Right forelimb (tissue), 1 donor: ENCODE data around the gene LRRC27.

Source experiments
- DNase-seq: peaks from one replicate; pipeline ENCODE4 v3.0.0-alpha.2; 2018

LRRC27 gene

DNA sequence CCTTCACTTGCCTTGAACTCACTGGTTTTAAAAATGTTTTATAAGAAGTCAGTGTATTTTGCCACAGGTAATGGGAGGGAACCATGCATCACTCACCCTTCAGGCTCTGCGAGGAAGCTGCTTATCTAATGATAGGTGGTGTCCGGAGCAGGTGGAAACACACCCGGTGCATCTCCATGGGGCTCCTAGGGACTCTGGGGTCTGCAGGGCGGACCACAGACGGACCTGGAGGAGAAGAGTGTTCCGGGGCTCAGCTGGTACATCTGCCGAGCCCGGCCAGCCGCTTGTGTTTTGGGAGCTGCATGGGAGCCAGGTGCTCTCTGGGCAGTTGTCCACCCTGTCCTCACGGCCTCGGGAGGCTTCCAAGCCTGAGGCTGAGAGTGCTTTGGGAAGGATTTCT is 7.3 kb downstream of the LRRC27 start:
- no peak for DNase-seq

DNA sequence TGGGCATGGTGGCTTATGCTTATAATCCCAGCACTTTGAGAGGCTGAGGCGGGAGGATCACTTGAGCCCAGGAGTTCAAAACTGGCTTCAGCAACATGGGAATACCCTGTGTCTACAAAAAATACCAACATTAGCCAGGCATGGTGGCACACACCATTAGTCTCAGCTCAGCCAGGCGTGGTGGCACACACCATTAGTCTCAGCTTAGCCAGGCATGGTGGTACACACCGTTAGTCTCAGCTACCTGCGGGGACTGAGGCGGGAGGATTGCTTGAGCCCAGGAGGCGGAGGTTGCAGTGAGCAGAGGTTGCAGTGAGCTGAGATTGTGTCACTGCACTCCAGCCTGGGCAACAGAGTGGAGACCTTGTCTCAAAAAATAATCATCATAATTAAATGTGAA is 9.0 kb downstream of the LRRC27 start:
- no peak for DNase-seq

DNA sequence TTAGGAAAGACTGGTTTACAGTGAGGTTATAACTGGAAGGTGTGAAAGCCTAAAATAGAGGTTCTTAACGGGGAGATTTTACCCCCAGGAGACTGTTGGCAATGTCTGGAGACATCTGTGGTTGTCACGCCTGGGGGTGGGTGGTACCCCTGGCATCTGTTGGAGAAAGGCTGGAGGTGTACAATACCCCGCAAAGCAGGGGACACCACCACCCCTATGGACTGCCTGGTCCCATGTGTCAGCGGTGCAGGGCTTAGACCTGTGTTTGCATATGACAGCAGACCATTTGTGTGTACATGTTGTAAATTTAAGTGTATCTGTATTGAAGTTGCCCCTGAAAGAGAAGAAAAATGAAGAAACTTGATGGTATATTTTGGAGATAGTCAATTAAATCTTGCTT is 9.8 kb downstream of the LRRC27 start:
- no peak for DNase-seq

DNA sequence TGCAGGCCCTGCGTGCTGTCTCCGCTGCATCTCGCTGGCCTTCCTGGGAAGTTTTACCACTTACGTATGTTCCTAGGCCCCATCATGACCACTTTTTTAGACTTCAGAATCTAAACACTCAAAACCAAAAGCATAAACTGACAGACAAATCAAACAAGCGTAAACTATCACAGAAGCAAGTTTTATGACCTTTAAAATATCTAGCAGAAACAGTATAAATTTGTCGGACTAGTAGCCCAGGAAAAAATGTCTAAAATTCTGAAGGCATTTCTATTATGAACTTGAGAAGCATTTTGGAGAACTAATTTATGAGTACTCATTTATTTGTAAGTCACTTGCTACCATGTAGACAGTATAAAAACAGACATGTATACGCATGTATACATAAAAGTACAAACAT is 10.6 kb downstream of the LRRC27 start:
- no peak for DNase-seq

DNA sequence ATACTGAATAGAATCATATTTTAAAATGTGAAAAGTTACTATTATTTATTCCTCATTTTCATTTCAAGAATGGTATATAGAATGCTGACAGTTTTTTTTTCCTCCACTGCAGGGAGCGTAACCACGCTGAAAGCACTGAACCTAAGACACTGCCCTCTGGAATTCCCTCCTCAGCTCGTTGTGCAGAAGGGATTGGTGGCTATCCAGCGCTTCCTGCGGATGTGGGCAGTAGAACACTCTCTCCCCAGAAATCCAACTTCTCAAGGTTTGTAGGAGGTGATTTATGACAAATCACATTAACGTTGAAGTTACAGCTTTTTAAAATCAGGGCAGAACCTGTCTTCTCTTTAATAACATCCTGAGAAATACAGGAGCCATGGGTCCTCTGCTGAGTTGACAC is 12.4 kb downstream of the LRRC27 start:
- DNase-seq, result no peak

DNA sequence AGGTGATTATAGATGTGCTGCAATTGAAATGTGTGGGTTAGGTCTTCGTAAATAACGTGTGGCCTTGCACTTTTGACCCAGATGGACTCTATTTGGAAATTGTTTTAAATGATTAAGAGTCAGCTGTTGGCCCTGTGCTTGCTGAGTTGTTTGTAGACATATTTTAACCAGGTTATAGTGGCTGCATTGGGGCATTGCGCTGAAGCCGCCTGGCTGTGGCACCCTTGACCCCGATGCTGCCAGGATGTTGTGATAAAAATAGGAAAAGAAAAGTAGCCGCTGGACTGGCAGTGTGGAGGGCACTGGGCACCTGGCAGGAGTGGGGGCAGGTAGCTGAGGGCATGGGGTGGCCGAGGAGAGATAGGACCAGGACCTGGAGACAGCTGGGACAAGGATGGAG is 13.4 kb downstream of the LRRC27 start:
- no peak for DNase-seq

DNA sequence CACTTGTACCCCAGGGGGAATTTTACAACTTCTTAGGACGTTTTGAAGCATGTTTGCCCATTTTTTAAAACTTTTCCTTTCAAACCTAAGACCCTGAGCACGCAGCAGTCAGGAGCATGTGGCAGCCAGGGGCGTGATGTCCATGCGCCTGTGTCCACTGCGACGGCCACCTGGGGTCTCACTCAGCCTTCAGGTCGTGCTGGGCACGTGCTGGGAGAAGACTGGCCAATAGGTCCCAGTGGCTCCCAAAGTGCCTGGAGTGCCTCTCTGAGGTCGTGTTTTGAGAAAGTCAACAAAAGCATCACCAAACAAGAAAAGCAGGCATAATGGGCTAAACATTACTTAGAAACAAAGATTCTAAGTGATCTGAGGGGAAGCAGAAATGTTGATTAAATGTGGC is 14.8 kb downstream of the LRRC27 start:
- no peak for DNase-seq

DNA sequence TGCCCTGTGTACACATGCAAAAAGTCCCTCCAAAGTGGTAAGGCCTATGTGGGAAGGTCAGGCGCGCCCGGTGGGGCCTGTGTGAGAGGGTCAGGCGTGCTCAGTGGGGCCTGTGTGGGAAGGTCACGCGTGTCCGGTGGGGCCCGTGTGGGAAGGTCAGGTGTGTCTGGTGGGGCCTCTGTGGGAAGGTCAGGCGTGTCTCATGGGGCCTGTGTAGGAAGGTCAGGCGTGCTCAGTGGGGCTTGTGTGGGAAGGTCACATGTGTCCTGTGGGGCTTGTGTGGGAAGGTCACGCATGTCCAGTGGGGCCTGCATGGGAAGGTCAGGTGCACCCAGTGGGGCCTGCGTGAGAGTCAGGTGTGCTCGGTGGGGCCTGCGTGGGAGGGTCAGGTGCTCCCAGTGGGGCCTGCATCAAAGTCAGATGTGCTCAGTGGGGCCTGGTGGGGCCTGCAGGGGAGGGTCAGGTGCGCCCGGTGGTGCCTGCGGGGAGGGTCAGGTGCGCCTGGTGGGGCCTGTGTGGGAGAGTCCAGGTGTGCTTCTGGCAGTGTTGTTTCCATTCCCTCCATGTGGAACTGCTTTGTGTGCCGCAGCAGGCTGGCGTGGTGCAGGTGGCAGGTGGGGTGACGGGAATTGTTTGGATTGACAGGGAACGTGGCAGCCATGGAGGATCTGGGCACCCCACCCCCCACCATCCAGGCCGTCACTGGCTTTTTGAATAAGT is 15.4 kb downstream of the LRRC27 start:
- no peak for DNase-seq

DNA sequence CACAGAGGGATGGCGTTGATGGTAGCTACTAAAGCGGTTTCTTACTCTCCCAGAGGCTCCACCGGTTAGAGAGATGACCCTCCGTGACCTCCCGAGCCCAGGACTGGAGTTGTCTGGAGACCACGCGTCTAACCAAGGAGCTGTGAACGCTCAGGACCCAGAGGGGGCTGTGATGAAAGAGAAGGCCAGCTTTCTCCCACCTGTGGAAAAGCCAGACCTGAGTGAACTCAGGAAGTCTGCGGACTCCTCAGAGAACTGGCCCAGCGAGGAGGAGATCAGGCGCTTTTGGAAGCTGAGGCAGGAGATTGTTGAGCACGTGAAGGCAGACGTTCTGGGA is 15.9 kb downstream of the LRRC27 start:
- no peak for DNase-seq

DNA sequence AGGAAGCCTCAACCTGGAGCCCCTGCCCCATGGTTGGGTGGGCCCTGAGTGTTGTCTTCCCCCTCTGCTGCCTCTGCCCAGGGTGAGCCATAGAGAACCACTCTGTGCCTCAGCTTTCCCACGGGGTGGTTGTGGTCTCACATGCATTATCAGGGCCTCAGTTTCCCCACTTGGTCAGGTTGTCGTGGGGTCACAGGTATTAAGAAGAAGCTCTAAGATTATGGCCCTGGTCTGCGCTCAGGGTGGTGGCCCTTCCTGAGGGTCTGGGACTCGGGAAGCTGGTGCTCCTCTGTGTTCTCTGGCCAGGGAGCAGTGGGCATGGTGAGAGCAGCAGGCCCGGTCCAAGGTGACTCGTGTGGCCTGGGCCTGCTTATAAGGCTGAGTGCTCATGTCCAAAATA is 17.8 kb downstream of the LRRC27 start:
- no peak for DNase-seq

DNA sequence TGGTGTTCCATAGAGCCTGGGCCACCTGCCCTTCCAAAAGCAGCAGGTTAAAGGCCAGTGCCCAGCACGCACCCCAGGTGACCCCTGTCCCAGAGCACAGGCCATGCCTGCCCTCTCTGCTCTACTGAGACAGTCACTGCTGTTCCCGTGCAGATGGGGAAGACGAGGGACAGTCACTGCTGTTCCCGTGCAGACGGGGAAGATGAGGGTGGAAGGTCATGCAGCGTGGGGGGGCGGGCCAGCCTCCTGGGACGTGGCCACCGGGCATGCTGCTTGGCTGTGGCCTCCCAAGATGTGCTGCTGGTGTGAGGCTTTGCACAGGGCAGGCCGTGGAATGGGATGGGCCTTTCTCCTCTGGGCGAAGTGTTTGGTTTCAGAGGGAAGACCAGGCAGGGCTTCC is 18.4 kb downstream of the LRRC27 start:
- no peak for DNase-seq

DNA sequence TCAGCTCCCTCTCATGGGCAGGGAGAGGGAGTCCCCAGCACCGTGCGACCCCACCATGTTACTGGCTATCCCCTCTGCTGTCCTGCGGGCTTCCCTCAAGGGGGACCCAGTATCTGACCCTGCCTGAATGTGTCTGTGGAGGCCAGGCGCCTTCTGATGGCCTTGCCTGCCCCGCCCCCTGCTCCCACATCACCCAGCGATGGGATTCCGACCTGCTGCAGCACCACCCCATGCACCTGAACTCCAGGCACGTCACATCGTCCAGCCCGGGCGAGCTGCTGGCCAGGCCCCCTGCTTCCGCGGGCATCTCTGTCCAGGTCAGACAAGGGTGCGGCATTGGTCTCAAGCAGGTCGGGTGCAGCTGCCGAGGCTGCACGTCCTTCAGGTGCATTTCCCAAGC is 19.0 kb downstream of the LRRC27 start:
- no peak for DNase-seq

DNA sequence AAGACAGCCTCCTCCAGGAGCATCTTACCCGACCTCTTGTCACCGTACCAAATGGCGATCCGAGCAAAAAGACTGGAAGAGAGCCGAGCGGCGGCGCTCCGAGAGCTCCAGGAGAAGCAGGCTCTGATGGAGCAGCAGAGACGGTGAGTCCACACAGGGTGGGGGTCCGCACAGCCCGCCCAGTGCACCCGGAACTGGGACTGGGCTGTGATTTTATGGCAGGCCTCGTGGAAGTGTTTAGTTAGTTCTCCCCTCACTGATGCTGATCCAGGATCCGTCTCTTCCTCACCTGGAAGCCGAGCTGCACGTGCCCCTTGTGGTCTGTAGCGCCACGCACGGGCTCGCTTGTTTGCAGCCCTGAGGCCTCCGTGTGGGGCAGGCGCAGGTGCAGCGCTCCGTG is 19.6 kb downstream of the LRRC27 start:
- DNase-seq, result no peak

DNA sequence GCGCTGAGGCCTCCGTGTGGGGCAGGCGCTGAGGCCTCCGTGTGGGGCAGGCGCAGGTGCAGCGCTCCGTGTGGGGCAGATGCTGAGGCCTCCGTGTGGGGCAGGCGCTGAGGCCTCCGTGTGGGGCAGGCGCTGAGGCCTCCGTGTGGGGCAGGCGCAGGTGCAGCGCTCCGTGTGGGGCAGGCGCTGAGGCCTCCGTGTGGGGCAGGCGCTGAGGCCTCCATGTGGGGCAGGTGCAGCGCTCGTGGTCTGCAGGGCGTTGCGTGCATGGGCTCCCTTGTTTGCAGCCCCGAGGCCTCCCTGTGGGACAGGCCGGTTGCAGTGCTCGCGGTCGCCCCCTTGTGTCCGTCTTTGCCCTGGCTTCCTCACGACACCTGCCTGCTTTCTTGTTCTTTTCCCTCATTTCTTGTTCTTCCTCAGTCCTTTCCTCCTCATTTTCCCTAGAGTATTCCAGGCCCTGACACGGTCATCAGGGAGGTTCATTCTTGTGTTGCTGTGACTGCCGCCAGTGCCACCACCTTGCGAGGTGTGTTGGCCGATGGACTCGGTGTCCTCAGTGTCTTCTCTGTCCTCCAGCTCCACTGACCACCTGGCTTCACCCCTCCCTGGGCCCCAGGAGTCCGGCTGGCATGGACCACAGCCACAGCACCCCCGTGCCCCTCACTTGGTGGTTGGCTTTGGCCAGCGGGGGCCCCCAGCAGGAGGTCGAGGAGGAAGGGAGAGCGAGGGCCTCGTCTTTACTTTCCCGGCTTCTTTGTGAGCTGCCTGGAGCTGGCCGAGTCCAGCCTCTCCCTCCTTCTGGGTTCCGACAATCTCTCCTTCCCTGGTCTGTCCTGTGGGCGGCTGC is 20.7 kb downstream of the LRRC27 start:
- DNase-seq, result peak; percentile 73

DNA sequence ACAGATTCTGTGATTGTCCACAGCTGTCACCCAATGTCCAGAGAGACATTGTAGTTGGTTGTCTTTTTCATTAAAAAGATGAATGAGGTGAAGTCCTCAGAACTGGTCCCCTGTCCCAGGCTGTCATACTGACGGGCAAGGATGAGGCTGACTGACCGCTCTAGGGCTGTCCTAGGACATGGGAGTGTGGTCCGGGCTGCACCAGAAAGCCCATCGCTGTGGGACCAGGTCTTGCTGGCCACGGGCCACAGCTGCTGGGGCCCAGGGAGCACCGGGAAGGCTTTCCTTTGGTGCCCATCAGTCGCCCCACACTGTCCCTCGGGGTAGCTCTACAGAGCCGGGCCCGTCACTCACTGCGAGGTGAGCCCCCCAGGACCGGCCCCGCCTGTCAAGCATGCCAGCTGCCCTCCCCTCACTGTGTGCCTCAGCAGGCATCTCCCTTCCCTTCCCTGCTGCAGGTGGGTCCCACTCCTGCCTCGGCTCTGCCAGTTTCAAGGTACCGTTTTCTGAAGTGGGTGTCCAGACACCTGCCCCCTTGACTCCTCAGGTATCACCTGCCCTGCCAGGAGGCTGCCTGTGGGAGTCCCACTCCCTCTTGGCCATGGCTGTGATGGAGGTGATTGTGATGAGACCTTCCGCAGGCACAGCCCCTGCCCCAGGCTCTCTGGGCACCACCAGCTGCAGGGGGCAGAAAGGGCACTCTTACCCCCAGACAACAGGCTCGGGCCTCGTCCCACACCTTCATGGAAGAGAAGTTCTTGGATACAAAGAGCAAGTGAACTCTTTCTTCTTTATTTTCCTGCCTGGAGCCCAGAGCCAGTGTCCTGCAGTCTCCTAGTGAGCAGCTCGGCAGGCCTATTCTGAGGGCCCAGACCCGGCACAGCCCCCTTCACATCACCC is 21.7 kb downstream of the LRRC27 start:
- DNase-seq, result no peak

DNA sequence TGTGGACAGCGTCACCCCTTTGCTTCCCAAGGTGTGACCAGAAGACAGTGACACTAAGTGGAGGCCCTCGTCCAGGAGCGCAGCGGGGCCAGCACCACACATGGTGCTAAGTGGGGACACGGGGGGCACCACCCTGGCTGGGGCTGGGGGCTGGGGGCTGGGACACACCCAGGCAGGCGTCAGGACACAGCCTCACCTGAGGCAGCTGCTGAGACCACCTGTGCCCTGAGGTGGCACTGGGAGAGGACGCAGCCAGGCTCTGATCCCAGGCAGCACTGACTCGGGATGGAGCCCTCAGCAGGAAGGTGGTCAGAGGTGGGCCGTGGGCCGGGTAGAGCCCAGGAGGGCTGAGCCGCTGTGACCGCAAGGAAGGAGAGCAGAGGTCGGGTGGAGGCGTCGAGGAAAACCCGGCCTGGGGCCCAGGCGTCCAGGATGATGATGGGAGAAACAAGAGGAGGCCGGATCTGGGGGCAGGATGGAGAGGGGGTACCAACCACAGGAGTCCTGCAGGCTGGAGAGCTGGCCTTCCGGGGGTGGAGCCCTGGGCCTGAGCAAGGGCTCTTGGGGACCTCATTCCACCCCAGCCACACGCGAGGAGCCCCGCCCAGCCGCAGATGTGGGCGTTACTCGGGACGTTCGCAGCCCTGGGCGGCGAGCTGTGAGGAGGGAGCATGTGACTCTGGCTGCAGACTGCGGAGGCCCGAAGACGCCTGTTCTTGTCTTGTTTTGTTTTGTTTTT is 22.5 kb downstream of the LRRC27 start:
- DNase-seq, result no peak

DNA sequence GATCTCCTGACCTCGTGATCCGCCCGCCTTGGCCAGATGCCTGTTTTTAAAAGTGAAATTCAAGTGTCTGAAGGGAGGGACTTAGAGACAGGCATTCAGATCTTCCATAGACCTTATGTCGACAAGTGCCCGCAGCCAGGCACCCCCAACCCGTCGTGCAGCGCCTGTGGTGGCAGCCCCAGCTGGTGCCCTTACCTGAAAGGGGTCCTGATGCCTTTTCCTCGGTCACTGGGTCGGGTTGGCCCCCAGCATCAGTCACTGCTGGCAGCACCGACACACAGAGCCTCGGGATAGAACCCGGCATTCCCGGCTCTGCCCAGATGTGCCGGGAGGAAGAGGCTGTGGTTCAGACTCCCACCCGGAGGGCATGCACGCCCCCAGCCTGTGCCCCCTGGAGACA is 23.3 kb downstream of the LRRC27 start:
- no peak for DNase-seq

DNA sequence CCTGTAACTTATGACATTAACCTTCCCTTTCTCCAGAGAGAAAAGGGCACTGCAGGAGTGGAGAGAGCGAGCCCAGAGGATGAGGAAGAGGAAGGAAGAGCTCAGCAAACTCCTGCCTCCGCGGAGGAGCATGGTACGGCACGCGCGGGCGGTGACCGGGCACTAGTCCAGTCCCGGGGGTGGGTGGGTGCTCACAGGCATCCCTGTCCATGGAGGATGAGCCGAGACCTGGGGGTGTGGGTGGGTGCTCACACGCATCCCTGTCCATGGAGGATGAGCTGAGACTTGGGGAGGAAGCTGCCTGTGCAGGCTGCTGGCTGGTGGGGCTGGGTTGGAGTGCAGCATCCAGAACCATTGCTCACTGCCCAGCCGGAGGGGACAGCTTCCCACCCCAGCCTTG is 23.8 kb downstream of the LRRC27 start:
- no peak for DNase-seq

DNA sequence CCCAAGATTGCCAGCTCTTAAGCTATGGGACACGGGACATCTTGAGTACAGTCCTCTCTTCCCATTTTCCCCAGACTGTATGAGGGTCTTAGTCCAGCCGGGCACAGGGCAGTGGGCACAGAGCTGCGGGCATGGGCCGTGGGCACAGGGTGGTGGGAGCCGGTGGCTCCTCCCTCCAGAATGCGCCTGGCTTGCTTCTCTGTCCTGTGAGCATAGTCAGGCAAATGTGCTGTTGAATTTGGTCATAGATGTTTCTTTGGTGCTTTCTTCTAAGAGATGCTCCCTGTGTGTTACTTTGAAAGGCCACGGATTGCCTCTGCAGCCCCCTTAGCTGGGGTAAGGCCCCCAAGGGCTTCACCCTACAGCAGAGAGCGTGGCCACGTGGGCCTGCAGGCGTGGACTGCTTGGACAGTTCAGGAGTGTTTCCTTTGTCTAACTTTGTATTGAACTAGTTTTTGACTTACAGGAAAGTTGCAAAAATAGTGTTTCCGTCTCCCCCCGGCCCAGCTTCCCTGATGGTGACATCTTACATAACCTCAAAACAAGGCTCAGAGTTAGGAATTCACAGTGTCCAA is 24.7 kb downstream of the LRRC27 start:
- no peak for DNase-seq

DNA sequence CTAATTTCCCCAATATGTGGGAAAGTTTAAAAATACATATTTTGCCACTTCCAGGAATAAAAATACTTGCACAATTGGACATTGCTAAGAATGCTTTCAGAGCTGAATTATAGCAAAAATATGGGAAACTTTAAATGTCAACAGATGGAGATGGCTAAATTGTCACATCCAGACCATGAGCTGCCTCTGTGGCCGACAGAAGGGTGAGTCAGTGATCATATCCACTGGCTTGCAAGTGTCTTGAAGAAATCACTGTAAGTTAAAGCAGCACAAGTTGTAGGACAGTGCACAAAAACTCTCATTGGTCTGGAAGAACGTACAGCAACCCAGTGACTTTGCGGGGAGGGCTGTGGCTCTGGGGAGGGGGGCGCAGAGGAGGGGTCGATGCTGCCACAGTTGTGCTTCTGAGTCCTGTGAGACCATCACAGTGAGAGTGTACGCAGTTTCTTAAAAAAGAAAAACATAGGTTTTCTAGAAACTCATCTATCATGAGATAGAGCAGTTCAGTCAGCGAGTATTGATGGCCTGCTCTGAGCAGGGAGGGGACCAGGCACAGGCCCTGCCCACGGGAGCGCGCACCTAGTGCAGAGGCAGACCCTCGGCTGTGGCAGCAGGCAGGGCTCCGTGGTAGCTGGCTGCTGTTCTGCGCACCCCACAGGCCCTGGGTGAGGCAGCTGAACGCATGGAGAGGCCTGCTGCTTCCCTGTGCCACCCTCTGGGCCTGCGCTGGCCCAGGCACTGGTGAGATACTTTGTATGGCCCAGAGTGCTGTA is 25.5 kb downstream of the LRRC27 start:
- DNase-seq, result no peak

DNA sequence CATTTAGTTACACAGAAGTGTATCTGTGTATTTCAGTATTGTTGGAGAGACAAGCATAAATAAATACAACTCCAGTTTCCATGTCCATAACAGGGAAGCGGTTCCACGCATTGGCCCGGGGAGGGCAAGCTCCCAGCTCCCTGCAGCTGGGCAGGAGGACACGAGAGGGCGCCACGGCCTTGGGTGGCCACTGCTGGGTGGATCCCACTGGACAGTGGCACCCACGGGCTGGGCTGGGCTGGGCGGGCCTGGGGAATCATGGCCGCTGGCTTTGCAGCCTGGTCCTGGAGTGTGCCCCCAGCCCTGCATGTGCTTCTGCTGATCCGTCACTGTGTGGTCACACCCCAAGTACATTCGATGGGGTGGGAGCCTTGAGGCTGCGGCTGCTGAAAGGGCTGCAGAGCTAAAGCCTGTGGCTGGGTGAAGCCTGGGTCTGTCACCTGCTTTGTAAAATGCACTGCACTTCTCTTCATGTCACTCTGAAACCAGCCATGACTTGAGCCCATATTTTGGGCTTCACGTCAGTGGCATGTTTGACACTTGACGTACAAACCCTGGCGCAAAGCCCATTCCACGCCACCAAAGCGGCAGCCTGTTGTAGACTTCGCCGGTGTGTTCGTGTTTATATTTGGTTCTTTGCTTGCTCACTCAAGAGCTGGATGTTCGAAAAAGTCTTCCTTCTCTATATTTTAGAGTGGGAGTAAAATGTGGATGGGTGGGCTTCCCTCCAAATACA is 27.5 kb downstream of the LRRC27 start:
- no peak for DNase-seq
